T-helper 2 cell treated with Interferon-gamma antibody and Interleukin-4, amounts not matched to agents 5 μg/mL and 100 μg/mL, for 36 hours (primary cell): ENCODE measurements around the gene ADAM10.

Source experiments
- DNase-seq: peaks from one replicate; pipeline ENCODE4 v3.0.0; 2021; ENCODE audit warnings: low spot score
- H3K27ac Mint-ChIP-seq: one replicate; pipeline ENCODE4 v1.8.0; 2021; ENCODE audit warnings: mild to moderate bottlenecking, mixed read lengths
- H3K27me3 Mint-ChIP-seq: one replicate; pipeline ENCODE4 v1.8.0; 2021; ENCODE audit warnings: low read depth, mixed read lengths
- H3K36me3 Mint-ChIP-seq: one replicate; pipeline ENCODE4 v1.8.0; 2021; ENCODE audit warnings: low read depth, mixed read lengths
- H3K4me1 Mint-ChIP-seq: one replicate; pipeline ENCODE4 v1.8.0; 2021; ENCODE audit warnings: low read depth, mixed read lengths
- H3K4me3 Mint-ChIP-seq: one replicate; pipeline ENCODE4 v1.8.0; 2022; ENCODE audit warnings: mild to moderate bottlenecking, moderate library complexity, mixed read lengths
- H3K9me3 Mint-ChIP-seq: one replicate; pipeline ENCODE4 v1.8.0; 2021; ENCODE audit warnings: mixed read lengths

The ADAM10 gene

GRCh38 chr15:58594898-58595297 is 154.6 kb downstream of the ADAM10 start:
- Mint-ChIP-seq H3K4me1 (peaks cover 41% of the 10 kb centered on the region), H3K27me3 (no peaks in the 10 kb centered on the region), H3K9me3 (peaks cover 3% of the 10 kb centered on the region), H3K27ac (peak overlapping the region; percentile 43), H3K4me3 (no peak overlapping the region), H3K36me3 (peaks cover 51% of the 10 kb centered on the region)
- DNase-seq: no peak

DNA sequence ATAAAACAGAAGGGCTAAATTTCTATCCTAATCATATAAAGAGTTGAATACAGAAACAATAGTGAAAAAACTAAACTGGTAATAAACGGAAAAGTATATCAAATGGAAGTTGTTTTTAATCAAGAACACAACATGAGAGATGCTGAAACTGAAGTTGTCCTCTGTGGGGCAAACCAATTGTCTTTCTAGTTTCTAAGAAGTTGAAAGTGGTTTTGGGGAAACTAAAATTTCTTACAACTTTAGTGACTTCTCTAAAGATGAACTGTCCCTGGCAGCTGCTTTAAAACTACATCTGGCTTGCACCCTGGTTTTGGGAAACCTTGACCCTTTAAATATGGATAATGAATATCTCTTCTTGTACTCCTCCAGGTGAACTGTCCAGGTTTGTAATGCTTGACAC is 155.6 kb downstream of the ADAM10 start:
- Mint-ChIP-seq H3K27me3 (no peaks in the 10 kb centered on the region), H3K4me1 (peaks cover 41% of the 10 kb centered on the region), H3K27ac (peak overlapping the region; percentile 46), H3K9me3 (no peaks in the 10 kb centered on the region), H3K4me3 (peak overlapping the region; percentile 39), H3K36me3 (peaks cover 48% of the 10 kb centered on the region)
- DNase-seq: no peak

GRCh38 chr15:58590926-58591325 is 158.6 kb downstream of the ADAM10 start:
- Mint-ChIP-seq H3K27me3 (no peaks in the 10 kb centered on the region), H3K4me3 (no peak overlapping the region), H3K9me3 (no peaks in the 10 kb centered on the region), H3K4me1 (peaks cover 35% of the 10 kb centered on the region), H3K27ac (no peak overlapping the region), H3K36me3 (peaks cover 34% of the 10 kb centered on the region)
- no peak for DNase-seq

- Mint-ChIP-seq H3K36me3 (peaks cover 28% of the 10 kb centered on the region), H3K9me3 (no peaks in the 10 kb centered on the region), H3K27ac (no peak overlapping the region), H3K27me3 (no peaks in the 10 kb centered on the region), H3K4me3 (no peak overlapping the region), H3K4me1 (peaks cover 36% of the 10 kb centered on the region)
- DNase-seq: no peak
Observed at GRCh38 chr15:58590236-58590635, 159.3 kb downstream of the ADAM10 start.

DNA sequence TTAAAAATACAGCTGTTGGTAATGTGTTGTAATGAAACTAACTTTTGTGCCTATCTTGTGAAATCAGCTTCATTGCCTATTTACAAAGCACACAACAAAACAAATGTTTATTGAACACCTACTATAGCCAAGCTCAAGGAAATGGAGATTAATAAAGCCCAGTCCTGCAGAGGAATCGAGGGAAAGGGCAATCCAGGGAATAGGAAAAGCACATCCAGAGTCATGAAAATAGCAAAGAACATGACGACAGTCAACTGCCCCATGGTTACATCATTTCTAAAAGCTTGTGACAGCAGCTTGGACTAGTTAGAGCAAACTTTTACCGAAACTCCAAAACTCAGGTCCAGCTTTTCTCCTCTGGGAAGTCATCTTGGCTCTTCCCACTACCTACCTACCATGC is 160.5 kb downstream of the ADAM10 start:
- Mint-ChIP-seq H3K4me3 (no peak overlapping the region), H3K9me3 (peaks cover 5% of the 10 kb centered on the region), H3K36me3 (peaks cover 22% of the 10 kb centered on the region), H3K27ac (no peak overlapping the region), H3K27me3 (no peaks in the 10 kb centered on the region), H3K4me1 (peaks cover 34% of the 10 kb centered on the region)
- no peak for DNase-seq

GRCh38 chr15:58588096-58588495 is 161.4 kb downstream of the ADAM10 start:
- Mint-ChIP-seq H3K4me1 (peaks cover 26% of the 10 kb centered on the region), H3K27ac (no peak overlapping the region), H3K36me3 (peaks cover 16% of the 10 kb centered on the region), H3K9me3 (peaks cover 15% of the 10 kb centered on the region), H3K27me3 (no peaks in the 10 kb centered on the region), H3K4me3 (no peak overlapping the region)
- DNase-seq: no peak

GRCh38 chr15:58587486-58587885 is 162.0 kb downstream of the ADAM10 start:
- Mint-ChIP-seq H3K27me3 (no peaks in the 10 kb centered on the region), H3K4me1 (peaks cover 26% of the 10 kb centered on the region), H3K4me3 (no peak overlapping the region), H3K27ac (no peak overlapping the region), H3K9me3 (peaks cover 18% of the 10 kb centered on the region), H3K36me3 (peaks cover 14% of the 10 kb centered on the region)
- DNase-seq: no peak

DNA sequence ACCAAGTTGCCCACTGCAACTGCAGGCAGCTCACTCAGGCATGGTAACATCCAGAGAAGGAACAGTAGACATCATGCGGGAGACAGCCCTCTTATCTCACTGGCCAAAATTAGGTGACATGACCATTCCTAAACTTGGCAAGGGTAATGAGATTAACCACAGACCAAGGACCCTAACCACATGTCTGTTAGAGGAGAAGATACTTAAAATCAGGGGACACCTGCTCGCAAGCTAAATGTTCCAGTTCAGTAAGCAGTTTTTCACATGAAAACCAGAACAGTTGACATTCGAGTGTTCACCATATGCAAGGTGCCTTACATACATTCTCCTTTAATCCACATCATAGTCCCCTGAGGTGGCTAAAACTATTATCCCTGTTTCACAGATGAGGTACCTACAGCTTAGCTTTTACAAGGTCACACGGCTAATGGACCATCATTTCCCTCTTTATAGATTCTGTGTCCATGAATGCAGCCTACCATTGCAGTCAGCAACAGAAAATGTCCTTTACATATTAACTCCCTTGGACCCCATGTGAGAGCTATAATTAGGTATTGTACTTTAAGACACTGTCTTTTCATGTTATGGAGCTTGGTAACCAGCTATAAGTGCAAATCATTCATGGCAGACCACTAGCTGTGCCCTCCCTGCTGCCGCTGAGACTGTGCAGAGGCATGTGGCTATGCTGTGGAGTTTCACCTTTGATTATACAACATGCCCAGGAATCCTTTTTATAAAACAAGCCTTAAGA is 163.6 kb downstream of the ADAM10 start:
- H3K27me3 Mint-ChIP-seq: no peaks in the 10 kb centered on the region
- H3K4me3 Mint-ChIP-seq: peak overlapping the region; percentile 41

DNA sequence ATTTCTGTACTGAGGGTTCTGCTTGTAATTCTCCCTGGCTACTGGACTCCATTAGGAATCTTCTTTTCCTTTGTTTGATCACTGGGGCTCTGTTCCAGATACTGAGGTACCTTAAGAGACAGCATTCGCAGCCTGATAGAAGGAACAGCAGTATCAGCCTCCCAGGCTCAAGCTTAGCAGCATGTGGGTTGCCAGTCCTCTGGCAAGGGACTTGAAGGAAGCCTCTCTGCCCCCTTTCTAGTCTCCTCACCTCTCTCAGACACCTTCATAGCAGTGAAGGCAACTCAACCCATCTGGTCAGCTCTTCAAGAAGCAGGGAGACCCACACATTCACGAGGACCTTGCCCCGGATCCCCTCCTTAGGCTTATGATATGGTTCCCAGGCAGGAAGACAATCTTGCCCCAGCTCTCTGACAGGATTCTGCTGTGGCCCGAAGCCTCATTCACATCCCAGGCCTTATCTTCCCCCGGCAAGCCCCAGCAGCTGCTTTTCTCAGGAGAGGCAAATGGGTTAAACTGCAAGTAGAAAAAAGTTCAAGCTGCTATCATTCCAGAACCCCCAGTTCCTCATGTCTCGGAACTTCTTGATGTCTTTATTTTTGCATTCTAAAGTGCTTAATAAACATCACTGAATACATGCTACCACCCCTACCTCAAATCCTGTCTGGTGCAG is 164.6 kb downstream of the ADAM10 start:
- no peak for DNase-seq
- peak overlapping the region; percentile 26 for H3K27ac Mint-ChIP-seq
- peaks cover 21% of the 10 kb centered on the region for H3K4me1 Mint-ChIP-seq
- H3K4me3 Mint-ChIP-seq: peak overlapping the region; percentile 41
- H3K36me3 Mint-ChIP-seq: peaks cover 8% of the 10 kb centered on the region
- peaks cover 22% of the 10 kb centered on the region for H3K9me3 Mint-ChIP-seq
- no peaks in the 10 kb centered on the region for H3K27me3 Mint-ChIP-seq

More for the DNA sequence above, 163.6 kb downstream of the ADAM10 start:
- DNase-seq: no peak
- H3K9me3 Mint-ChIP-seq: peaks cover 22% of the 10 kb centered on the region
- H3K4me1 Mint-ChIP-seq: peaks cover 26% of the 10 kb centered on the region
- H3K27ac Mint-ChIP-seq: peak overlapping the region; percentile 26
- H3K36me3 Mint-ChIP-seq: peaks cover 10% of the 10 kb centered on the region

DNA sequence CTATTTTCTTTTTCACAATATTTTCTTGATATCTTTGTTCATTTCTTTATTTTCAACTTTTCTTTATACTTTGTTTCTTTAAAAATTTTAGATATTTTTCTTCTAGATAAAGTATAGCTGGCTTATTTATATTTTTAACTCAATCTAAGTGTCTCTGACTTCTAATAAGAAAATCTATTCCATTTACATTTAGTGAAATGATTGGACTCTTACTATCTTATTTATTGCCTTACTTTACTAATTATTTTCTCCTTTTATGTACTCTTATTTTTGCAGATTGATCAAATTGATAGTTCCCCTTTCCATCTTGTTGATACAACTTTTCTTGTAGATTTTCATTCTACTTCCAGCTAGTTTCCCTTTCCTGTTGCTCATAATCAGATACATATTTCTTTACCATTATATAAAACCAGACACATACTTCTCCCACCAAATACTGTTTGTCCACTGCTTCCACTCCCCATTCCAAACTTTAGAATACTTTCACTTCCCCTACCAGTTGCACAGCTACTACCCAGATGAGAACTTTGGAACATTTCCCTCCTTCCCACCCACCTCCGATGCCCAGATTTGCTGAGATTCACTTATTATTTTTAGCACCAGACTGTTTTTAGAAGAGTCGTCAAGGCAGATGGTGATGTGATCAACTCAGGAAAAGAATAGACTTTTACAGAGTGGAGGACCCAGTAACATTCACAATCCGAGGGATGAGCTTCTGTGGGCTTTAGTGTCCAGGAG is 166.2 kb downstream of the ADAM10 start:
- no peak for DNase-seq
- Mint-ChIP-seq H3K4me1 (peaks cover 19% of the 10 kb centered on the region), H3K27ac (no peak overlapping the region), H3K27me3 (no peaks in the 10 kb centered on the region), H3K9me3 (peaks cover 22% of the 10 kb centered on the region), H3K4me3 (no peak overlapping the region), H3K36me3 (peaks cover 7% of the 10 kb centered on the region)

DNA sequence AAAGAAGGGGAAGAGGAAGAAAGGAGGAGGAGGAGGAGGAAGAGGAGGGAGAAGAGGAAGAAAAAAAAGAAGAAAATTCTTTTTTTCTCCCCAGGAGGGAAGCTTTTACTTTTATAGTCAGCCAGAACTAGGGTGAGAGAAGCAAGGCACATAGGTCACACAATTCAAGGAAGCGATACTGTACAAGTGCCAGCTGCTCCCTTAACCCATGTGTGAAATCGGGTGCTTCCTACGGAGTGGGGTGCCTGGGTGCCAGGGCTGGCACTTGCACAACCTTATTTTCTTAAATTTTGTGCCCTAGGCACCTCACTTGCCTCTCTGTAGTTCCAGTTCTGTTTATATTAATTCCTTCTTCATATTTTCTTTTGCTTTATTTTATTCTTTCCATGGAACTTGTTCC is 167.3 kb downstream of the ADAM10 start:
- peaks cover 19% of the 10 kb centered on the region for H3K4me1 Mint-ChIP-seq
- peaks cover 7% of the 10 kb centered on the region for H3K36me3 Mint-ChIP-seq
- no peak overlapping the region for H3K27ac Mint-ChIP-seq
- DNase-seq: no peak
- H3K27me3 Mint-ChIP-seq: no peaks in the 10 kb centered on the region
- no peak overlapping the region for H3K4me3 Mint-ChIP-seq
- H3K9me3 Mint-ChIP-seq: peaks cover 22% of the 10 kb centered on the region

DNA sequence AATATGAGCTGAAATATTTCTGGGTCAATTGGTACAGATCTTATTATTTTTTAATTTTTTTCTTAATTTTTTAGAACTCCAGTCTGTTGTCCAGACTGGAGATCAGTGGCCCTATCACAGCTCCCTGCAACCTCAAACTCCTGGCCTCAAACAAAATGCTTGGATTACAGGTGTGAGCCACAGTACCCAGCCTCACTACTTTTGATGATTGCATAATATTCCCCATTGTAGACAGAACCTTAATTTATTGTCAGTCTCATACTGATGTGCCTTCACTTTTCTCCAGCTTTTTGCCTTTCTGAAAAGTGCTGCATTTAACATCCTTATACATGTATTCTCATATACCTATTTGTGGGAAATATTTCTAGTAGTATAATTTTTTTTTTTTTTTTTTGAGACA is 172.8 kb downstream of the ADAM10 start:
- H3K27ac Mint-ChIP-seq: no peak overlapping the region
- H3K4me3 Mint-ChIP-seq: no peak overlapping the region
- H3K9me3 Mint-ChIP-seq: peaks cover under 1% of the 10 kb centered on the region

DNA sequence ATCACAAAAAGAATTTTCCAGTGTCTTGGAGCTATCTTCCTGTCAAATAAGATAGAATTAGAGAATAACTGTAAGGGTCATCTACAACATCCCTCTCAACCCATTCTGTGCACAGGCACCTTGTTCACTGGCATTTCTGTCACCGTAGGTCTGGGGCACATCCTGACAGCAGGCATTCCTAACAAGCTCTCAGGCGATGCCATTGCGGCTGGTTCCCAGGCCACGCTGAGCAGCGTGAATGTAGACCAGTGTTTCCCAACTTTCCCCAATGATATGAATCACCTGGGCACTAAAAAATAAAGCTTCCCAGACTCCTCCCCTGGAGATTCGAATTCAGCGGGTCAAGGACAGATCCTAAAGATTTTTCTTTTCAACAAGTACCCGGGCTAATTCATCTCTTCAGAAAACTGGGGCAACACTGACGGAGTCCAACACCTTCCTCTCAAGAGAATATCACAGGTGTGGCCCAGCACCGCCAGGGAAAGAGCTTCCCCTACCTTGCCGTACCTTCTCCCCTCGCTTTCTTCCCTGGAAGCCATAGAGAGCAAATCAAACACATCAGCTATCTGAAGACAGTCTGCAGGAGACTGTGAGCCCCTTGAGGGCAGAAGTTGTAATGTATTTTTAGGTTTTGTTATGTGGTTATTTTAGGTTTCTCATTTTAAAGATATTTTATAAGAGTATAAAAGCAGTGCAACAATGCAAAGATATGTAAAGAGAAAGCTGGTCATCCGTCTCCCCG is 174.3 kb downstream of the ADAM10 start:
- DNase-seq: no peak
- H3K27ac Mint-ChIP-seq: no peak overlapping the region

More for the DNA sequence above, 172.8 kb downstream of the ADAM10 start:
- no peak for DNase-seq
- Mint-ChIP-seq H3K27me3 (no peaks in the 10 kb centered on the region), H3K4me1 (peaks cover 13% of the 10 kb centered on the region), H3K36me3 (peaks cover under 1% of the 10 kb centered on the region)

More for the DNA sequence above, 174.3 kb downstream of the ADAM10 start:
- Mint-ChIP-seq H3K4me3 (no peak overlapping the region), H3K36me3 (no peaks in the 10 kb centered on the region), H3K27me3 (no peaks in the 10 kb centered on the region), H3K4me1 (peaks cover 13% of the 10 kb centered on the region), H3K9me3 (no peaks in the 10 kb centered on the region)
